ENCODE data around the gene TMEM44. TPM values are rescaled to one million over a fixed set of nuclear protein-coding genes. Genes with fewer than 3 reads are reported as not detected.

TMEM44 gene
- total and polyA plus RNA-seq, 11 donors = 3.8 to 8.5 (median 4.7) TPM

GRCh38 chr3:194559530-194559929 is 73.7 kb downstream of the TMEM44 start:
- Histone ChIP-seq H3K36me3 (no peaks in the 10 kb centered on the region), H3K27me3 (no peaks in the 10 kb centered on the region), H3K27ac (no peak overlapping the region), H3K4me3 (no peak overlapping the region), H3K4me1 (peaks cover 0 to 32% (median 5%) of the 10 kb centered on the region in 12 donors), H3K9me3 (no peaks in the 10 kb centered on the region)
- intact Hi-C loops (cut with DNase I) = no loop called here
- ATAC-seq (no peak), DNase-seq (no peak)
- WGBS, 4 donors = 96 to 100% (median 97%) methylated on average over 5 of the region's 5 CpGs
- TF ChIP-seq CTCF (IDR thresholded peaks at IDR 0.05) = no peak
- no peak for TF ChIP-seq POLR2A (IDR thresholded peaks at IDR 0.05)

GRCh38 chr3:194556086-194557056 is 76.8 kb downstream of the TMEM44 start:
- no peak for TF ChIP-seq CTCF (IDR thresholded peaks at IDR 0.05)
- no peak for TF ChIP-seq POLR2A (IDR thresholded peaks at IDR 0.05)
- DNase-seq (no peak), ATAC-seq (peak in 2 of 4 donors; percentile 30)
- intact Hi-C loops (cut with DNase I) = no loop called here
- Histone ChIP-seq H3K27me3 (no peaks in the 10 kb centered on the region), H3K36me3 (no peaks in the 10 kb centered on the region), H3K27ac (peak overlapping the region in 3 of 12 donors; percentile 11 to 37 (median 13)), H3K9me3 (no peaks in the 10 kb centered on the region), H3K4me1 (peaks cover 0 to 29% (median 10%) of the 10 kb centered on the region in 12 donors), H3K4me3 (peak overlapping the region in 6 of 12 donors; percentile 7 to 46 (median 17))
- WGBS, 4 donors = 54 to 70% (median 65%) methylated on average over 12 to 13 of the region's 13 CpGs

- Histone ChIP-seq H3K9me3 (no peaks in the 10 kb centered on the region), H3K36me3 (no peaks in the 10 kb centered on the region), H3K27me3 (no peaks in the 10 kb centered on the region), H3K27ac (peak overlapping the region in 5 of 12 donors; percentile 23 to 82 (median 40)), H3K4me1 (peaks cover 0 to 28% (median 12%) of the 10 kb centered on the region in 12 donors), H3K4me3 (no peak overlapping the region)
- no peak for TF ChIP-seq POLR2A (IDR thresholded peaks at IDR 0.05)
- TF ChIP-seq CTCF (IDR thresholded peaks at IDR 0.05) = no peak
- ATAC-seq (peak in 3 of 4 donors; percentile 7 to 51 (median 35)), DNase-seq (no peak)
- intact Hi-C loops (cut with DNase I) = no loop called here
- whole genome bisulfite sequencing, 4 donors = 72 to 88% (median 79%) methylated on average over 15 of the region's 15 CpGs
Observed at GRCh38 chr3:194555175-194556062, 77.8 kb downstream of the TMEM44 start.

All from heart left ventricle (tissue), 16 donors.